HepG2 (cell line): ENCODE measurements around the gene ARL8B. TPM values are rescaled to one million over a fixed set of nuclear protein-coding genes. Genes with fewer than 3 reads are reported as not detected.

Experiments used
- ATF2 ChIP-seq: sonication (generic); formaldehyde crosslinking; IDR thresholded peaks from 2 replicates; pipeline ENCODE4 v1.4.0; 2020; ENCODE audit warnings: missing genetic modification reagents
- CHD4 ChIP-seq: fragments of 200-600 bp; sonication (generic); IDR thresholded peaks from 2 replicates; pipeline ENCODE4 v1.7.0; 2017; ENCODE audit warnings: mild to moderate bottlenecking, low read length, borderline replicate concordance
- FOSL2 ChIP-seq: sonication (generic); formaldehyde crosslinking; IDR thresholded peaks from 2 replicates; pipeline ENCODE4 v1.4.0; 2020; ENCODE audit warnings: missing genetic modification reagents
- FOXO1 ChIP-seq: sonication (generic); formaldehyde crosslinking; IDR thresholded peaks from 2 replicates; pipeline ENCODE4 v1.4.0; 2020; ENCODE audit warnings: missing genetic modification reagents
- FOXP1 ChIP-seq, 2 experiments: fragments of 450-650 bp in 1 of 2; IDR thresholded peaks; 2 replicates each; pipeline ENCODE4 v1.6.1; 2017 to 2018; ENCODE audit warnings: antibody characterized with exemption in 1 of 2
- FOXP4 ChIP-seq: sonication (generic); formaldehyde crosslinking; IDR thresholded peaks from 2 replicates; pipeline ENCODE4 v1.4.0; 2020; ENCODE audit warnings: missing genetic modification reagents
- HNF4A ChIP-seq: sonication (generic); formaldehyde crosslinking; IDR thresholded peaks from 2 replicates; pipeline ENCODE4 v1.4.0; 2020; ENCODE audit warnings: missing genetic modification reagents
- ISL2 ChIP-seq: sonication (generic); formaldehyde crosslinking; IDR thresholded peaks from 2 replicates; pipeline ENCODE4 v1.5.0; 2020; ENCODE audit warnings: missing genetic modification reagents
- LCORL ChIP-seq, 2 experiments: fragments of 450-650 bp in 1 of 2; sonication (generic) in 1 of 2; formaldehyde crosslinking in 1 of 2; IDR thresholded peaks; 2 replicates each; pipeline versions ENCODE4 v1.5.0 to v1.6.1; 2017 to 2020; ENCODE audit warnings: antibody characterized with exemption in 1 of 2, missing genetic modification reagents in 1 of 2
- MIXL1 ChIP-seq: IDR thresholded peaks from 2 replicates; pipeline ENCODE4 v1.6.1; 2016
- NCOA2 ChIP-seq: sonication (generic); formaldehyde crosslinking; IDR thresholded peaks from 2 replicates; pipeline ENCODE4 v1.8.0; 2022; ENCODE audit warnings: inconsistent platforms
- NR2F1 ChIP-seq, 2 experiments: fragments of 450-650 bp in 1 of 2; formaldehyde crosslinking in 1 of 2; IDR thresholded peaks; 2 replicates each; pipeline versions ENCODE4 v1.5.0 to v1.6.1; 2016 to 2020; ENCODE audit warnings: mild to moderate bottlenecking in 1 of 2, missing compliant biosample characterization in 1 of 2, missing genetic modification reagents in 1 of 2, moderate library complexity in 1 of 2
- SAP130 ChIP-seq: IDR thresholded peaks from 2 replicates; pipeline ENCODE4 v1.6.1; 2016; ENCODE audit warnings: low read depth
- SIX4 ChIP-seq: sonication (generic); formaldehyde crosslinking; IDR thresholded peaks from 2 replicates; pipeline ENCODE4 v1.4.0; 2020; ENCODE audit warnings: missing genetic modification reagents
- SKI ChIP-seq: fragments of 450-650 bp; IDR thresholded peaks from one replicate; pipeline ENCODE4 v1.6.1; 2018; ENCODE audit warnings: mild to moderate bottlenecking; ENCODE audit not compliant: partially characterized antibody
- SMYD3 ChIP-seq: sonication (generic); formaldehyde crosslinking; IDR thresholded peaks from 2 replicates; pipeline ENCODE4 v1.8.1; 2023; ENCODE audit warnings: mild to moderate bottlenecking, missing genetic modification reagents
- SOX6 ChIP-seq, 2 experiments: fragments of 450-650 bp in 1 of 2; sonication (generic) in 1 of 2; formaldehyde crosslinking in 1 of 2; IDR thresholded peaks; 2 replicates each; pipeline versions ENCODE4 v1.4.0 to v1.6.1; 2017 to 2020; ENCODE audit warnings: antibody characterized with exemption in 1 of 2, mild to moderate bottlenecking in 1 of 2, missing genetic modification reagents in 1 of 2
- STAG1 ChIP-seq: sonication (generic); formaldehyde crosslinking; IDR thresholded peaks from 2 replicates; pipeline ENCODE4 v1.4.0; 2020; ENCODE audit warnings: missing genetic modification reagents
- TAF1 ChIP-seq: sonication (generic); formaldehyde crosslinking; IDR thresholded peaks from 2 replicates; pipeline ENCODE4 v1.4.0; 2020; ENCODE audit warnings: missing genetic modification reagents
- ZNF24 ChIP-seq: fragments of 450-650 bp; IDR thresholded peaks from 2 replicates; pipeline ENCODE4 v1.6.1; 2017; ENCODE audit warnings: antibody characterized with exemption, mild to moderate bottlenecking
- ZNF615 ChIP-seq: sonication (generic); formaldehyde crosslinking; IDR thresholded peaks from 2 replicates; pipeline ENCODE4 v1.5.0; 2020; ENCODE audit warnings: mild to moderate bottlenecking, missing genetic modification reagents, borderline replicate concordance
- polyA plus RNA-seq, 8 experiments: library from polyadenylated mRNA; depleted of rRNA in 3 of 8; stranded (reverse) in 7 of 8; unstranded in 1 of 8; fragments of >200 nt; fragmentation: Illumina TruSeq in 4 of 8; extraction: Trizol in 4 of 8; gene quantifications; 2 replicates each; pipeline versions ENCODE4 v1.2.1 to v1.2.3, GENCODE V29; 2011 to 2016; ENCODE audit warnings: low read depth in 4 of 8, missing spikeins in 1 of 8, mixed read lengths in 1 of 8; ENCODE audit not compliant: insufficient read depth in 1 of 8
- total RNA-seq, 5 experiments: library from RNA; depleted of rRNA; stranded (reverse); fragments of >200 nt; fragmentation: Illumina TruSeq; extraction: Trizol; gene quantifications; 2 replicates each; pipeline ENCODE4 v1.2.3, GENCODE V29; 2016; ENCODE audit warnings: low read depth in 1 of 5
- TF ChIP-seq, protein P1 (sequence below): sonication (generic); formaldehyde crosslinking; IDR thresholded peaks from 2 replicates; pipeline ENCODE4 v1.4.0; 2020; ENCODE audit warnings: missing genetic modification reagents, borderline replicate concordance

Gene ARL8B
- total and polyA plus RNA-seq, 2 of the 13 experiments (the other 11 are each of a cell fraction or from before 2014, with no cell fraction given) = 23.5 to 30.4 TPM

DNA sequence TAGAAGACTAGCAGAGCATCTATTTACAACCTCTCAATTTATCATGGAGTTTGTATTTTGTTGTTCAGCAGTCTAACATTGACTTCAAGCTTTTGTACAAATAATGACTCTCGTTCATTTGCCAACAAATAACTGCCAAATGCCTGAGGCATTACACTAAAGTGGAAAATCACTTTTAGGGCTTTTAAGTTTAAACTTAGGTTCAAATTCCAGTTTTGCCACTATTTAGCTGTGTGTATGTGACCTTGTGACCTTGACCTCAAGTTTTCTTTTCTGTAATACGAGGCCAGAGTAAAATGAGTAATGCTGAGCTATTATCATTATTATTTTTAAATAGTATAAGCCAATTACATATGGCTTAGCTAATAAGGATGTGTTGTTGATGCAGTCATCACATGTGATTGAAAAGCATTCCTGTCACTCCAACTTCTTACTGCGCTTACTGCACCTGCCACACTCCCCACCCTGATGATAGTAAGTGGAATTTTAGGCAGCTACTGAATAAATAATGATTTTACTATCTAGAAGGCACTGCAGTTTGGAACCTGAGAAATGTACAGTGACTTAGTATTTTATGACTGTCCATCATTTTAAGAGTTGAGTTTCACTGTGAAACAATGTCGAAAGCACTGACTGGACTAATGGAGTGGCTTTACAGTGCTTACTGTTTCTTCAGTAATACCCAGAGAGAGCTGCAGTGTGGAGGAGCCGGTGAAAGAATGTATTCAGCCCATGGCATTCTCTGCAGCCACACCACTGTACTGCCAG is 16.3 kb downstream of the ARL8B start (continued):
- TF ChIP-seq TAF1 (CRISPR knock-in tag) (no peak), SMYD3 (0 out of 2 replicates have a peak, but pooled peaks have one; percentile 35), ZNF615 (no peak), NCOA2 (CRISPR knock-in tag) (peak; percentile 78), STAG1 (no peak), NR2F1 (CRISPR knock-in tag; IDR thresholded peaks at IDR 0.05) (peak; percentile 77 to 98), FOXO1 (CRISPR knock-in tag) (peak; percentile 42; the same call in 1 of the 2 replicates), SOX6 (IDR thresholded peaks at IDR 0.05) (no peak), SOX6 (CRISPR knock-in tag; IDR thresholded peaks at IDR 0.05) (peak; percentile 71), ISL2 (peak; percentile 70; the same call in 1 of the 2 replicates), ATF2 (CRISPR knock-in tag) (peak; percentile 80; the same call in 1 of the 2 replicates), LCORL (IDR thresholded peaks at IDR 0.05) (peak; percentile 77; the same call in 1 of the 2 replicates), LCORL (CRISPR knock-in tag; IDR thresholded peaks at IDR 0.05) (0 out of 2 replicates have a peak, but pooled peaks have one; percentile 15), FOXP4 (CRISPR knock-in tag) (peak; percentile 75), SKI (peak; percentile 17), MIXL1 (CRISPR knock-in tag) (peak; percentile 27; the same call in 1 of the 2 replicates), ZNF24 (0 out of 2 replicates have a peak, but pooled peaks have one; percentile 29), FOSL2 (CRISPR knock-in tag) (peak; percentile 22), CHD4 (0 out of 2 replicates have a peak, but pooled peaks have one; percentile 46), FOXP1 (IDR thresholded peaks at IDR 0.05) (peak; percentile 82), FOXP1 (CRISPR knock-in tag; IDR thresholded peaks at IDR 0.05) (peak; percentile 76), HNF4A (CRISPR knock-in tag) (peak; percentile 75), SIX4 (peak; percentile 72; the same call in 1 of the 2 replicates), SAP130 (CRISPR knock-in tag) (peak; percentile 49)
- TF ChIP-seq, protein P1, sequence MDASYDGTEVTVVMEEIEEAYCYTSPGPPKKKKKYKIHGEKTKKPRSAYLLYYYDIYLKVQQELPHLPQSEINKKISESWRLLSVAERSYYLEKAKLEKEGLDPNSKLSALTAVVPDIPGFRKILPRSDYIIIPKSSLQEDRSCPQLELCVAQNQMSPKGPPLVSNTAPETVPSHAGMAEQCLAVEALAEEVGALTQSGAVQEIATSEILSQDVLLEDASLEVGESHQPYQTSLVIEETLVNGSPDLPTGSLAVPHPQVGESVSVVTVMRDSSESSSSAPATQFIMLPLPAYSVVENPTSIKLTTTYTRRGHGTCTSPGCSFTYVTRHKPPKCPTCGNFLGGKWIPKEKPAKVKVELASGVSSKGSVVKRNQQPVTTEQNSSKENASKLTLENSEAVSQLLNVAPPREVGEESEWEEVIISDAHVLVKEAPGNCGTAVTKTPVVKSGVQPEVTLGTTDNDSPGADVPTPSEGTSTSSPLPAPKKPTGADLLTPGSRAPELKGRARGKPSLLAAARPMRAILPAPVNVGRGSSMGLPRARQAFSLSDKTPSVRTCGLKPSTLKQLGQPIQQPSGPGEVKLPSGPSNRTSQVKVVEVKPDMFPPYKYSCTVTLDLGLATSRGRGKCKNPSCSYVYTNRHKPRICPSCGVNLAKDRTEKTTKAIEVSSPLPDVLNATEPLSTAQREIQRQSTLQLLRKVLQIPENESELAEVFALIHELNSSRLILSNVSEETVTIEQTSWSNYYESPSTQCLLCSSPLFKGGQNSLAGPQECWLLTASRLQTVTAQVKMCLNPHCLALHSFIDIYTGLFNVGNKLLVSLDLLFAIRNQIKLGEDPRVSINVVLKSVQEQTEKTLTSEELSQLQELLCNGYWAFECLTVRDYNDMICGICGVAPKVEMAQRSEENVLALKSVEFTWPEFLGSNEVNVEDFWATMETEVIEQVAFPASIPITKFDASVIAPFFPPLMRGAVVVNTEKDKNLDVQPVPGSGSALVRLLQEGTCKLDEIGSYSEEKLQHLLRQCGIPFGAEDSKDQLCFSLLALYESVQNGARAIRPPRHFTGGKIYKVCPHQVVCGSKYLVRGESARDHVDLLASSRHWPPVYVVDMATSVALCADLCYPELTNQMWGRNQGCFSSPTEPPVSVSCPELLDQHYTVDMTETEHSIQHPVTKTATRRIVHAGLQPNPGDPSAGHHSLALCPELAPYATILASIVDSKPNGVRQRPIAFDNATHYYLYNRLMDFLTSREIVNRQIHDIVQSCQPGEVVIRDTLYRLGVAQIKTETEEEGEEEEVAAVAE = 0 out of 2 replicates have a peak, but pooled peaks have one; percentile 17
